Activated CD8-positive, alpha-beta T cell treated with anti-CD3 and anti-CD28 coated beads, Interleukin-2, amount 10 ng/mL, durations not matched to agents 7 days and 5 days (primary cell): ENCODE data around the gene TNFSF4. TPM values are rescaled to one million over a fixed set of nuclear protein-coding genes. Genes with fewer than 3 reads are reported as not detected.
"Not testable (repeated sequence)": the region's sequence is repeated elsewhere in the genome, so short reads cannot be mapped to it uniquely, and the experiment has no call there.

Source experiments
- ATAC-seq: fragments of 150-1000 bp; cut with Tn5 transposase; one replicate; pipeline ENCODE4 v1.10.0; 2021; ENCODE audit warnings: moderate library complexity
- CTCF ChIA-PET: fragments of 350-600 bp; sonication (Branson Sonifier 250); formaldehyde crosslinking; loops from one replicate; lab custom pipeline; 2021; ENCODE audit warnings: antibody characterized with exemption; lab: Charles Lee
- POLR2A ChIA-PET: fragments of 350-600 bp; sonication (Branson Sonifier 250); formaldehyde crosslinking; loops from one replicate; lab custom pipeline; 2021; ENCODE audit warnings: antibody characterized with exemption; lab: Charles Lee
- DNase-seq: peaks from one replicate; pipeline ENCODE4 v3.0.0-alpha.2; 2020
- H3K27ac Mint-ChIP-seq: one replicate; pipeline ENCODE4 v1.8.0; 2021; ENCODE audit warnings: mild to moderate bottlenecking, mixed read lengths
- H3K27me3 Mint-ChIP-seq: one replicate; pipeline ENCODE4 v1.8.0; 2021; ENCODE audit warnings: low read depth, mixed read lengths
- H3K36me3 Mint-ChIP-seq: one replicate; pipeline ENCODE4 v1.8.0; 2021; ENCODE audit warnings: low read depth, mixed read lengths
- H3K4me1 Mint-ChIP-seq: one replicate; pipeline ENCODE4 v1.8.0; 2021; ENCODE audit warnings: low read depth, mixed read lengths
- H3K4me3 Mint-ChIP-seq: one replicate; pipeline ENCODE4 v1.8.0; 2021; ENCODE audit warnings: mild to moderate bottlenecking, mixed read lengths
- H3K9me3 Mint-ChIP-seq: one replicate; pipeline ENCODE4 v1.8.0; 2022; ENCODE audit warnings: mixed read lengths; ENCODE audit not compliant: insufficient read depth
- total RNA-seq, 2 experiments: library from RNA; stranded (reverse); gene quantifications; one replicate each; pipeline ENCODE4 v1.2.3, GENCODE V29; 2021

TNFSF4 gene
- total RNA-seq, 2 experiments from 2014 or later: 5.0 to 5.1 TPM

DNA sequence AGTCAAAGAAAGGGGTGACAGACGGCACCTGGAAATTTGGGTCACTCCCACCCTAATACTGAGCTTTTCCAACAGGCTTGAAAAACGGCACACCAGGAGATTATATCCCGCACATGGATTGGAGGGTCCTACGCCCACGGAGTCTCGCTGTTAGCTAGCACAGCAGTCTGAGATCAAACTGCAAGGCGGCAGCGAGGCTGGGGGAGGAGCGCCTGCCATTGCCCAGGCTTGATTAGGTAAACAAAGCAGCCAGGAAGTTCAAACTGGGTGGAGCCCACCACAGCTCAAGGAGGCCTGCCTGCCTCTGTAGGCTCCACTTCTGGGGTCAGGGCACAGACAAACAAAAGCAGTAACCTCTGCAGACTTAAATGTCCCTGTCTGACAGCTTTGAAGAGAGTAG, 53.2 kb downstream of the TNFSF4 start:
- POLR2A ChIA-PET, H3K4me3 Mint-ChIP-seq, ATAC-seq, H3K27ac Mint-ChIP-seq, CTCF ChIA-PET, H3K36me3 Mint-ChIP-seq, DNase-seq, H3K4me1 Mint-ChIP-seq, H3K27me3 Mint-ChIP-seq: not testable (repeated sequence)
- peaks cover 11% of the 10 kb centered on the region for H3K9me3 Mint-ChIP-seq

DNA sequence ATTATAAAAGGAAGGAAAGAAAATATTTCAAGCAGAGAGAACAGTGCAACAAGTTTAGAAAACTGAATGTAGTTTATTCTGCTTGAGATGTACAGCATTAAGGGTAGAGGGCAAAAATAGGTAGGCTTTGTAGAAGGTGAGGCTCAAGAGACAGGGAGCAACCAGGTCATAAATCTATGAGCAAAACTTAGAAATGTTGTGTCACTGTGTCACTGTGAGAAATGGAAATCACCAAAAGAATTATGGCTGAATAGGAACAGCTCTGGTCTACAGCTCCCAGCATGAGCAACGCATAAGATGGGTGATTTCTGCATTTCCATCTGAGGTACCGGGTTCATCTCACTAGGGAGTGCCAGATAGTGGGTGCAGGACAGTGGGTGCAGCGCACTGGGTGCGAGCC, 53.6 kb downstream of the TNFSF4 start:
- CTCF ChIA-PET: no interaction called here
- H3K4me3 Mint-ChIP-seq: no peak overlapping the region

DNA sequence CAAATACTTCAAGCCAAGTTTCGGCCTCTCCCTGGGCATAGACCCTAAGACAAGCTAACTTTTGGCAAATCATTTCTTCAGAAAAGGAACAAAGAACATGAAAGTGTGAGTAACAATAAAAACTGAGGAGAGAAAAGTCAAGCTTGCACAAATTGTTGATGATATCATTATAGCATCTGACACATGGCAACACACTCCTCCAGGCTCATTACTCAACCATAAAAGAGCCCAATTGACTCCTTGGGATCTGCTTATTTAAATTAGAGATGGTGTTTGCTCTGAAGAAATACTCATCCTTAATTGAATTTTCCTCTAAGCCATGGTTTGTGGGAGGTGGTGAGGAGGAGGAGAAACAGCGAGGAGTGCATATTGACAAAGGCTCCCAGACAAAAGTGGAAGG, 54.5 kb downstream of the TNFSF4 start:
- Mint-ChIP-seq H3K36me3 (peaks cover 3% of the 10 kb centered on the region), H3K27ac (no peak overlapping the region), H3K9me3 (peaks cover 11% of the 10 kb centered on the region), H3K27me3 (no peaks in the 10 kb centered on the region), H3K4me1 (peaks cover 6% of the 10 kb centered on the region), H3K4me3 (no peak overlapping the region)
- POLR2A ChIA-PET: no interaction called here
- DNase-seq: no peak
- CTCF ChIA-PET: no interaction called here
- ATAC-seq: no peak

More for the DNA sequence above, 53.6 kb downstream of the TNFSF4 start:
- peaks cover 6% of the 10 kb centered on the region for H3K4me1 Mint-ChIP-seq
- H3K36me3 Mint-ChIP-seq: peaks cover 3% of the 10 kb centered on the region
- ATAC-seq (no peak), DNase-seq (no peak)
- POLR2A ChIA-PET: no interaction called here
- peaks cover 11% of the 10 kb centered on the region for H3K9me3 Mint-ChIP-seq
- H3K27me3 Mint-ChIP-seq: no peaks in the 10 kb centered on the region
- no peak overlapping the region for H3K27ac Mint-ChIP-seq

DNA sequence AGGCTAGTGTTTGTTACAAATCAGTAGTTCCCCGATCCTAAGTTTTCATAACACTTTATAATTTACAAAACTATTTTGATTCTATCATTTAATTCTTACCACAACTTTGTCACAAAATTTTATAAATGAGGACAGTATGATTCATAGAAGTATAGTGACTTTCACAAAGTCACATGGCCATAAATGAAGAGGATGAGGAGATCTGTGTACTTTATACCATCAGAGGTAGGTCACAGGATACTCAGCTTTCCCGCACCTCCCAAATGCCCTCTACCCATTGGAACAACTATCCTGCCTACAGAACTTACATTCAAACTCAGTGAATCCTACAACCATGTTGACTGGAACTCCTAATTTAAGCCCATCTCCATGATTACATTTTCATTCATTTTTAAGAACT, 56.3 kb downstream of the TNFSF4 start:
- ATAC-seq: no peak

DNA sequence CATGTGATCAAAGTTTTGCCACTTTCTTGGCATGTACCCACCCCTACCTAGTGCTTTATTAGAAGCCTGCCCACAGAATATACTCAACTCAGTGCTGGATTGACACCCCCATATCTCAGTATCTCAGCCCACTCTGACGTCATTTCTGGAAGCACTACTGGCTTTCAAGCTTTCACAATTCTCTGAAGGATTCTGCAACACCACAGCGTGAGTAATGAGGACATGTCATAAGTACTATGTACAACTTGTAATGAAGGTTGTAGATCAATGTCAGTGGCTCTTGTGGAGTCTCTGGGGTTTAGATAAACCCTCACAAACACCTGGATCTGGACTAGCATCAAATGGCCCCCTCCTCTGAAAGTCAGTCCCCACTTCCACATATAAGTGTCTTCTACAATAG, 57.2 kb downstream of the TNFSF4 start:
- peaks cover 4% of the 10 kb centered on the region for H3K36me3 Mint-ChIP-seq
- POLR2A ChIA-PET: interaction anchor here (0.7 kb wide), 1 partner anchor 608 kb away, joined by 3 read pairs; no protein-coding TSS in a partner anchor
- no peak overlapping the region for H3K27ac Mint-ChIP-seq
- no peak for DNase-seq
- no peak for ATAC-seq
- H3K27me3 Mint-ChIP-seq: peaks cover 12% of the 10 kb centered on the region
- peaks cover 6% of the 10 kb centered on the region for H3K4me1 Mint-ChIP-seq
- CTCF ChIA-PET: no interaction called here
- H3K9me3 Mint-ChIP-seq: peaks cover 16% of the 10 kb centered on the region
- H3K4me3 Mint-ChIP-seq: no peak overlapping the region

More for the DNA sequence above, 56.3 kb downstream of the TNFSF4 start:
- H3K27me3 Mint-ChIP-seq: peaks cover 7% of the 10 kb centered on the region
- no peak overlapping the region for H3K27ac Mint-ChIP-seq
- no peak overlapping the region for H3K4me3 Mint-ChIP-seq
- peaks cover 12% of the 10 kb centered on the region for H3K9me3 Mint-ChIP-seq
- peaks cover 6% of the 10 kb centered on the region for H3K4me1 Mint-ChIP-seq
- CTCF ChIA-PET: no interaction called here
- peaks cover 3% of the 10 kb centered on the region for H3K36me3 Mint-ChIP-seq
- POLR2A ChIA-PET: interaction anchor here (0.7 kb wide), 1 partner anchor 609 kb away, joined by 3 read pairs; no protein-coding TSS in a partner anchor
- DNase-seq: no peak

DNA sequence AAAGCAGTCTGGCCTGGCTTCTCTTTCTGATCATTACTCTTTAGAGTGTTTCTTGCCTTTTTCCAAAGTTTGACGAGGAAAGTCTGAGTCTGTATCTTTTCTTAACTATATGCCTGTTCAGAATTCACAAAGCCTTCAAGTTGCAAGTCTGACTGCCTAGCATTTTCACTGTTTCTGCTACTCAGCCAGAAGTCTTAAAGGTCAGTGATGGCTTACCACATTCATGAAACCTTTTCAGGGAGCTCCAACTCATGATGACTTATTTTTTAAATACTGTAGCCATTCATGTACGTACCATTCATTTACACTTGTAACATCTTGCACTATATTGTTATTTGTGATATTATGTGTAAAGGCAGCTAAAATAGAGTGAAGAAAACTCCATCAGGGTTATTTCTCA, 58.2 kb downstream of the TNFSF4 start:
- Mint-ChIP-seq H3K9me3 (peaks cover 23% of the 10 kb centered on the region), H3K27ac (no peak overlapping the region)
- POLR2A ChIA-PET: interaction anchor here (0.6 kb wide), 1 partner anchor 14 kb away, joined by 3 read pairs; no protein-coding TSS in a partner anchor

DNA sequence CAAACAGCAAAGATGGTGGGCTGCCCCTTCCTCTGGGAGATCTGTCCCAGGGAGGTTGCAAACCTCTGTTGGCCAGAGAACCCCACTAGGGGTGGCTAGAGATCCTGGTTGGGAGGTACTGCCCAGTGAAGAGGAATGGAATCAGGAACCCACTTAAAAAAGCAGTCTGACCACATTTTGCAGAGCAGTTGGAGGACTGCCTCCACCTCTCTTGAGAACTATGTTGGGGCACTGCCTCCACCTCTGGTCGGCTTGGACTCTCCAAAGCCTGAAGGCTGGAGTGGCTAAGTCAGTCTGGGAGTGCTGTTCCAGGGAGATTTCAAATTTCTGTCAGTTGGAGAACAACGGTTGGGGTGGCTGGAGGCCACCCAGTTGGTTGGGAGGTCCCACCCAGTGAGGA, 58.6 kb downstream of the TNFSF4 start:
- no peak for DNase-seq
- peaks cover 27% of the 10 kb centered on the region for H3K9me3 Mint-ChIP-seq

More for the DNA sequence above, 58.2 kb downstream of the TNFSF4 start:
- peaks cover 4% of the 10 kb centered on the region for H3K36me3 Mint-ChIP-seq
- peaks cover 16% of the 10 kb centered on the region for H3K27me3 Mint-ChIP-seq
- CTCF ChIA-PET: no interaction called here
- H3K4me1 Mint-ChIP-seq: peaks cover 6% of the 10 kb centered on the region
- ATAC-seq (no peak), DNase-seq (no peak)
- no peak overlapping the region for H3K4me3 Mint-ChIP-seq

DNA sequence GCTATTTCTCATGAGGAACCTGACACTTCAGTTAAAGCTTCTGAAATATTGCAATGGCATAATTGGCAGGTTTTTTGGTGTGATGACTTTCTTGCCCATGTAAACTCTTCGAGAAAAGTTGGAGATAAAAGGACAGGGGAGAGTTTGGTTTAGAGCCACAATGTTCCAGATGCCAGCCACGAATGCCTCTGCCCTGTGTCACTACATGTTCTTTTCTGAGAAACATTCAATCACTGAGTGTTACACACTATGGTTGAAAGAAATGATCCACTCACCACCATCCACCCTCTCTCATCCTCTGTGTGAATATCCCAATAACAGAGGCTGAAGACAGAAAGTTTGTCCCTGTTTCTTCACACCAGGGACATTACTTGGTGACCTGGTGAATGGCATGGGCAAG, 66.4 kb downstream of the TNFSF4 start:
- Mint-ChIP-seq H3K4me1 (no peaks in the 10 kb centered on the region), H3K27me3 (peaks cover 8% of the 10 kb centered on the region), H3K4me3 (no peak overlapping the region), H3K9me3 (peaks cover 17% of the 10 kb centered on the region), H3K27ac (no peak overlapping the region), H3K36me3 (peaks cover 2% of the 10 kb centered on the region)
- ChIA-PET POLR2A (no interaction called here), CTCF (no interaction called here)
- no peak for ATAC-seq
- DNase-seq: no peak

More for the DNA sequence above, 58.6 kb downstream of the TNFSF4 start:
- CTCF ChIA-PET: no interaction called here
- ATAC-seq: no peak
- no peak overlapping the region for H3K27ac Mint-ChIP-seq
- peaks cover 16% of the 10 kb centered on the region for H3K27me3 Mint-ChIP-seq
- no peak overlapping the region for H3K4me3 Mint-ChIP-seq
- POLR2A ChIA-PET: interaction anchor here (0.6 kb wide), 1 partner anchor 14 kb away, joined by 3 read pairs; no protein-coding TSS in a partner anchor
- peaks cover 2% of the 10 kb centered on the region for H3K4me1 Mint-ChIP-seq
- peaks cover 3% of the 10 kb centered on the region for H3K36me3 Mint-ChIP-seq

DNA sequence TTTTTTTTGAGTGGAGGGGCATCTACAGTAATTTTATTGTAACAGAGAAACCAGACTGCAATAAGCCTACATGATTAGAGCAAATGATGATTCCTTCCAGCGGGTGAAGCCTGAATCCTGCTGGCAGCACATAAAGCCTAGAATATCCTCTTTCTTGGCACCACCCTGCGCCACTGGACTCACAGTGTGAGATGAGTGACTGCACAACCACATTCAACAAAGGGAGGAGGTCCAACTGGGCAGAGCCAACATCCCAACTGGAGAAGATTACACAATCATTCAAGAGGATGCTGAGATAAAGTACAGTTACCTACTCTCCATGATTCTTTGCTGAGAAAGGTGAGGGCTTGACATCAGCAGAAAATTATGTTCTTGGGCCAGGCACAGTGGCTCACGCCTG, 67.4 kb downstream of the TNFSF4 start:
- ATAC-seq (no peak), DNase-seq (no peak)
- no peak overlapping the region for H3K4me3 Mint-ChIP-seq

DNA sequence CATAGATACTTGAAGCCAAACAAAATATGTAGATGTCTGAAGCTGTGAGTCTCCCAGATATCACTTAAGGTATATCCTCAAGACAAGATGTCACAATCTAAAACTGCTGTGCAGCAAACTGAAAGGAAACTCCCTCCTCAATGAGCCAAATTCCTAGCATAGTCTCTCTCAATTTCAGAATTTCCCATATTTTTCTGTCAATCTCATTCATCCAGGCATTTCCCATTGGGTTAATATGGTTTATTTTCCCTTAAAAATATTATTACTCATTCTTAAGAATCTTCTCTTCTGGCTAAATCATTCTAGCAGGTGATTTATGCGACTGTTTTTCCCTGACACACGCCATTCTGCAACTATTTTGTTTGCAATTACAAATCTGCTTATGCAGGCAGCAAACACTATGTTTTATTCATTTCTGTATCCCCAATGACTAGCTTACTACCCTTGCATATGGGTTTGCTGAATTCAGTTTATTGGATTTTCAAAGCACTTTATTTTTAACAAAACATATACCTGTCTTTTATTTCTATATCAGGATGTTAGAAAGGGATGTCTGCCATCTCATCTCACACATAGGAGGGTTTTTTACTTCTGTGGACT, 69.9 kb downstream of the TNFSF4 start:
- Mint-ChIP-seq H3K4me3 (no peak overlapping the region), H3K27ac (no peak overlapping the region), H3K36me3 (no peaks in the 10 kb centered on the region), H3K27me3 (peaks cover 6% of the 10 kb centered on the region), H3K9me3 (no peaks in the 10 kb centered on the region), H3K4me1 (no peaks in the 10 kb centered on the region)
- CTCF ChIA-PET: no interaction called here
- ATAC-seq (no peak), DNase-seq (no peak)
- POLR2A ChIA-PET: no interaction called here

More for the DNA sequence above, 67.4 kb downstream of the TNFSF4 start:
- Mint-ChIP-seq H3K36me3 (no peaks in the 10 kb centered on the region), H3K27ac (no peak overlapping the region), H3K9me3 (peaks cover 11% of the 10 kb centered on the region), H3K27me3 (peaks cover 4% of the 10 kb centered on the region), H3K4me1 (no peaks in the 10 kb centered on the region)
- ChIA-PET POLR2A (no interaction called here), CTCF (no interaction called here)

DNA sequence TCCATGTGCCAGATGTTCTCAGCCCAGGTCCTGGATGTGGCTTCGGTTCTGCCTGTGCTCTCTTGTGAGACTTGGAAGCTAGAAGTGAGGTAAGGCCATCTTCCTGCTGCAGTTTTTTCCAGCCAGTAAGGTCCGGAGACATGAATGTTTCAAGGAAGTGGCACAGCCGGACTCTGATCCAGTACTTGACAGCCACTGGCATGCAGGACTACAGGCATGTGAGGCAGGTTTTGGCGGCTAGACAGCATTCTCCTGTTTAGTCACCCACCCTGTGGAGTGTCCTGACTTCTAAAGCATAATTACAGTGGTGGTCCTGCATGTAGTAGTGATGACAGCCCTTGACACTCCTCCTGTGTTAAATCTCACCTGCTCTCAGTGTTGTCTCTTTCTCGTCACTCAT, 72.3 kb downstream of the TNFSF4 start:
- CTCF ChIA-PET: no interaction called here
- H3K36me3 Mint-ChIP-seq: no peaks in the 10 kb centered on the region
- no peak overlapping the region for H3K27ac Mint-ChIP-seq
- ATAC-seq (no peak), DNase-seq (no peak)
- peaks cover 6% of the 10 kb centered on the region for H3K27me3 Mint-ChIP-seq
- no peaks in the 10 kb centered on the region for H3K4me1 Mint-ChIP-seq
- POLR2A ChIA-PET: no interaction called here
- no peak overlapping the region for H3K4me3 Mint-ChIP-seq
- H3K9me3 Mint-ChIP-seq: no peaks in the 10 kb centered on the region

DNA sequence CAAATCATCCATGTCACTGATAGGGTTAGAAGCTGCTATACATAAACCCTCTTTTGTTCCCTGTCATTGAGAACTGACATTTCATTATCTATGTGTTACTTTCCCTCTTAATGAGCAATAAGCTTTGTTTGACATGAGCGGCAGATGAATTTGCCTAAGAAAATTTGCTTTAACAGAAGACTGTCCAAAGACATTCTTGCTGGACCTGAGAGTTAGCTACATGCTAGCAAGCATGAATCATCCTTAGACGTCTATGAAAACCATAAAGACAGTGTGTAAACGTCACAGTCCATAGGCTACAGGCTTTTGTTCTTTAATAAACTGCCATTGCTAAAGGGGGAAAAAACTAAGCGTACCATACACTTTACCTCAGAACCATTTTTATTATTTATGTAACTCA, 73.1 kb downstream of the TNFSF4 start:
- Mint-ChIP-seq H3K36me3 (no peaks in the 10 kb centered on the region), H3K4me3 (no peak overlapping the region), H3K27me3 (peaks cover 6% of the 10 kb centered on the region), H3K4me1 (no peaks in the 10 kb centered on the region), H3K27ac (no peak overlapping the region), H3K9me3 (no peaks in the 10 kb centered on the region)
- ATAC-seq (no peak), DNase-seq (no peak)
- CTCF ChIA-PET: no interaction called here
- POLR2A ChIA-PET: no interaction called here
